Bronchus fibroblast of lung (primary cell): ENCODE data around the gene ASIC2. TPM values are rescaled to one million over a fixed set of nuclear protein-coding genes. Genes with fewer than 3 reads are reported as not detected.

Experiments used
- total RNA-seq: library from RNA; depleted of rRNA; stranded (reverse); fragments of >200 nt; gene quantifications from 2 replicates; pipeline ENCODE4 v1.2.3, GENCODE V29; 2015

The ASIC2 gene
- 0.34 and 0.45 TPM in 2 replicates for total RNA-seq

DNA sequence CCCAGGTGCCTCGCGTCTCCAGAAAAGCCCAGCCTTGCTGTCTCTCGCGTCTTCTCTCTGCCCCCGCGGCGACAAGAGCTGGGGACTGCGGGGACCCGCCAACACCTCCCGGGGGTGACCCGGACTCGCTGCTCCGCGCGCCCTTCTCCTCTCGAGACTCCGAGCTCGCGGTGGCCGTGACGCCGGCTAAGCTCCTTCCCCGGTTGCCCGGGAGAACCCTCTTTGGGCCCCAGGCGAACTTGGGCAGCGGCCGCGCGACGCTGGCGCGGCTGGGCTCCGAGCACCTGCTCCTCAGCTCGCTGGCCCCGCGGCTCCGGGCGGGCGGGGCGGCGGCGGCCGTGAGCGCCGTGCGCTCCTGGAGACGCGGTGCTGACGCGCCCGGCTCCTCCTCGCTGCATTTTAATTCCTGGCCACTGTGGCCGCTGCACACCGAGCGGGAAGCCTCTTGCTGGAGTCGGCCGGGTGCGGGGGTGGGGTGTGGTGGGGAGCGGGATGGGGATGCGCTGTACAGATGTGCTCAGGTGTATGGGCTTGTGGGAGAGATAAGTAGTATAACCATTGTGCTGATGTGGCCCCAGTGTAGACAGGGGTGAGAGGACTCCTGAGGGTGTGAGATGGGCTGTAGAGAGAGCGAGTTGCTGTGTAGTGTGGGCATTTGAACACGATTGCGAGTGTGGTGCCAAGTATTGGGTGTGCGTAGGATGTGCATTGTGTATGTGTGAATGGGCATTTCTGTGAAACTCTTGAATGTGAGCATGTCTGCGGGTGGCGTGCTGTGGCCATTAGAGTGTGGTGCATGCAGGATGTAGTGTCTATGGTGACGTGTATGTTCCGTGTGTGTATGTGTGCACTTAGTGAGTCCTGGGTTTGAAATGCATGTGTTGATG is at the start of gene ASIC2:
Gene ASIC2, minus strand, starts transcription at position 315 of the 887 bp plus-strand sequence.

